Panc1 (cell line): Measurements from ENCODE around the gene KLHL26.

Experiments
- CTCF ChIP-seq: fragments of 450-650 bp; IDR thresholded peaks from 2 replicates; pipeline ENCODE4 v1.5.1; 2017; ENCODE audit warnings: mild to moderate bottlenecking
- POLR2AphosphoS5 ChIP-seq: IDR thresholded peaks from 2 replicates; pipeline ENCODE4 v1.6.1; 2012; ENCODE audit warnings: mild to moderate bottlenecking, low read depth, low read length, moderate library complexity
- REST ChIP-seq, 2 experiments: IDR thresholded peaks; 2 replicates each; pipeline ENCODE4 v1.6.1; 2011 to 2012; ENCODE audit warnings: low read depth in 2 of 2, control low read depth in 1 of 2, low read length in 1 of 2, mild to moderate bottlenecking in 1 of 2, moderate library complexity in 1 of 2; ENCODE audit not compliant: insufficient read depth in 1 of 2
- TCF7L2 ChIP-seq: IDR thresholded peaks from 2 replicates; pipeline ENCODE4 v1.6.1; 2011; ENCODE audit warnings: mild to moderate bottlenecking, low read depth, low read length, inconsistent platforms

GRCh38 chr19:18713550-18714117 is 76.8 kb downstream of the KLHL26 start:
- no peak for TF ChIP-seq CTCF
- TF ChIP-seq REST (IDR thresholded peaks at IDR 0.05; ENCODE audit: insufficient read depth in 1 of 2, low read depth in 2 of 2, low read length in 1 of 2), result no peak
- TF ChIP-seq POLR2AphosphoS5, result no peak
- no peak for TF ChIP-seq TCF7L2
